Kidney (tissue), 22 donors: Measurements from ENCODE around the gene NFU1. TPM values are rescaled to one million over a fixed set of nuclear protein-coding genes. Genes with fewer than 3 reads are reported as not detected.

Experiments used
- DNase-seq, 5 donors: peaks; one replicate each; pipeline ENCODE4 v3.0.0-alpha.2; 2013 to 2020
- FAIRE-seq: peaks from 2 replicates; lab custom pipeline; 2012; peaks lifted over from hg19 to GRCh38; lab: Jason Lieb, UNC
- H3K27ac ChIP-seq, 2 donors: one replicate each; pipeline ENCODE4 v1.7.0; 2013; ENCODE audit warnings: low read depth in 2 of 2, low read length in 2 of 2, inconsistent platforms in 1 of 2
- H3K27me3 ChIP-seq: one replicate; pipeline ENCODE4 v1.7.1; 2013; ENCODE audit warnings: low read length, inconsistent platforms; ENCODE audit not compliant: control insufficient read depth, insufficient read depth
- H3K36me3 ChIP-seq, 3 donors: one replicate each; pipeline versions ENCODE4 v1.7.0 to v1.7.1; 2013; ENCODE audit warnings: low read length in 3 of 3, control low read depth in 1 of 3, inconsistent platforms in 1 of 3; ENCODE audit not compliant: insufficient read depth in 3 of 3, control insufficient read depth in 2 of 3
- H3K4me1 ChIP-seq, 3 donors: one replicate each; pipeline versions ENCODE4 v1.7.0 to v1.7.1; 2013; ENCODE audit warnings: low read length in 3 of 3, inconsistent platforms in 1 of 3, low read depth in 1 of 3; ENCODE audit not compliant: control insufficient read depth in 2 of 3, insufficient read depth in 2 of 3
- H3K4me3 ChIP-seq, 3 donors: one replicate each; pipeline versions ENCODE4 v1.7.0 to v1.8.1; 2013; ENCODE audit warnings: low read length in 3 of 3, control low read depth in 1 of 3, inconsistent platforms in 1 of 3
- H3K9ac ChIP-seq, 3 donors: one replicate each; pipeline versions ENCODE4 v1.7.0 to v1.7.1; 2013; ENCODE audit warnings: low read length in 3 of 3, control low read depth in 1 of 3, inconsistent platforms in 1 of 3
- H3K9me3 ChIP-seq, 3 donors: one replicate each; pipeline versions ENCODE4 v1.7.0 to v1.7.1; 2013; ENCODE audit warnings: low read length in 3 of 3, control low read depth in 1 of 3, inconsistent platforms in 1 of 3; ENCODE audit not compliant: control insufficient read depth in 2 of 3, insufficient read depth in 1 of 3
- CTCF ChIP-seq: IDR thresholded peaks from 3 replicates; pipeline ENCODE4 v1.5.1; 2012; ENCODE audit warnings: mild to moderate bottlenecking, moderate library complexity, borderline replicate concordance; ENCODE audit not compliant: insufficient read depth; ENCODE audit errors: extremely low read depth
- intact Hi-C: fragments of 100-400 bp; cut with DNase I; formaldehyde crosslinking; loops from one replicate; pipeline ENCODE4 v1.11.1; 2022
- long read RNA-seq, 10 donors: library from polyadenylated mRNA in 1 of 10; unstranded in 1 of 10; transcript quantifications; one replicate each; pipeline ENCODE4 v2.0.0 and lab custom pipeline, GENCODE V29; 2021 to 2026
- polyA plus RNA-seq: library from polyadenylated mRNA; stranded (reverse); fragments of 350-450 nt; fragmentation: Illumina TruSeq; extraction: RNeasy Lipid Tissue Mini Kit (QIAGEN cat#74804); gene quantifications from one replicate; pipeline ENCODE4 v1.2.3, GENCODE V29; 2014; ENCODE audit warnings: low read depth, low replicate concordance; ENCODE audit not compliant: insufficient read depth
- total RNA-seq: library from RNA; stranded (reverse); fragmentation: NEBNext Ultra II Directional; extraction: Animal tissue kit (Norgen Biotek cat#: 25700); gene quantifications from one replicate; pipeline ENCODE4 v1.2.1, GENCODE V29; 2021
- donor health status: control.
- donor health status: control.
- donor health status: control.
- donor health status: control.
- donor health status: control.
- donor health status: DM: yes; HTN: yes; CAD: no.
- donor health status: Normal renal cell carcinoma (clear cell type).

NFU1 gene
- total RNA-seq (40.2 TPM), polyA plus RNA-seq (120 TPM)
- long read RNA-seq, donor 1, transcript NFU1-203 (8 exons, 1,467 nt), result major isoform, 19 of 20 reads
- long read RNA-seq, donor 1, partial matches to known transcripts, result 0 of 20 reads
- long read RNA-seq, donor 1, other reads (novel, unspliced or antisense), result 0 of 20 reads
- long read RNA-seq, donor 2, transcript NFU1-203 (8 exons, 1,467 nt), result major isoform, 25 of 31 reads
- long read RNA-seq, donor 2, partial matches to known transcripts, result 6 of 31 reads
- long read RNA-seq, donor 2, other reads (novel, unspliced or antisense), result 0 of 31 reads
- long read RNA-seq, donor 3, transcript NFU1-203 (8 exons, 1,467 nt), result major isoform, 36 of 45 reads
- long read RNA-seq, donor 3, partial matches to known transcripts, result 9 of 45 reads
- long read RNA-seq, donor 3, other reads (novel, unspliced or antisense), result 0 of 45 reads
- long read RNA-seq, donor 4, transcript NFU1-203 (8 exons, 1,467 nt), result major isoform, 22 of 22 reads
- long read RNA-seq, donor 4, partial matches to known transcripts, result 0 of 22 reads
- long read RNA-seq, donor 4, other reads (novel, unspliced or antisense), result 0 of 22 reads
- long read RNA-seq, donor 5, partial matches to known transcripts, result 0 of 1 reads
- long read RNA-seq, donor 5, other reads (novel, unspliced or antisense), result 0 of 1 reads
- long read RNA-seq, donor 6, transcript NFU1-203 (8 exons, 1,467 nt), result major isoform, 48 of 76 reads
- long read RNA-seq, donor 6, partial matches to known transcripts, result 21 of 76 reads
- long read RNA-seq, donor 6, other reads (novel, unspliced or antisense), result 5 of 76 reads
- long read RNA-seq, donor 7, transcript NFU1-203 (8 exons, 1,467 nt), result major isoform, 11 of 12 reads
- long read RNA-seq, donor 7, partial matches to known transcripts, result 1 of 12 reads
- long read RNA-seq, donor 7, other reads (novel, unspliced or antisense), result 0 of 12 reads
- long read RNA-seq, donor 8, transcript NFU1-203 (8 exons, 1,467 nt), result major isoform, 15 of 15 reads
- long read RNA-seq, donor 8, partial matches to known transcripts, result 0 of 15 reads
- long read RNA-seq, donor 8, other reads (novel, unspliced or antisense), result 0 of 15 reads
- long read RNA-seq, donor 9, transcript NFU1-203 (8 exons, 1,467 nt), result major isoform, 7 of 7 reads
- long read RNA-seq, donor 9, partial matches to known transcripts, result 0 of 7 reads
- long read RNA-seq, donor 9, other reads (novel, unspliced or antisense), result 0 of 7 reads
- long read RNA-seq, donor 10, transcript NFU1-203 (8 exons, 1,467 nt), result major isoform, 20 of 20 reads
- long read RNA-seq, donor 10, partial matches to known transcripts, result 0 of 20 reads
- long read RNA-seq, donor 10, other reads (novel, unspliced or antisense), result 0 of 20 reads

- DNase-seq, result peak; percentile 96 to 98 (median 98)
- FAIRE-seq, result no peak
- Histone ChIP-seq H3K9me3 (no peaks in the 10 kb centered on the region), H3K4me1 (peaks cover 0 to 20% (median 7%) of the 10 kb centered on the region in 3 donors), H3K27ac (peak within 1 kb of the TSS; percentile 95 to 99), H3K27me3 (no peaks in the 10 kb centered on the region), H3K9ac (peak within 1 kb of the TSS; percentile 82 to 97 (median 94)), H3K36me3 (no peaks in the 10 kb centered on the region), H3K4me3 (peak within 1 kb of the TSS; percentile 80 to 93 (median 92))
- peak; percentile 38 for TF ChIP-seq CTCF
- intact Hi-C loops, result no loop called here
Observed at GRCh38 chr2:69436938-69437750, at the start of gene NFU1. Gene NFU1, minus strand, starts transcription at chr2:69437435. Its CDS starts 13 bp downstream, at chr2:69437422.

GRCh38 chr2:69483696-69484095 lies 46.5 kb upstream of the NFU1 start:
- H3K27me3 ChIP-seq, result no peaks in the 10 kb centered on the region
- DNase-seq (no peak), FAIRE-seq (no peak)
- no peak overlapping the region for H3K27ac ChIP-seq
- intact Hi-C loops, result no loop called here
- peaks cover 0 to 14% (median 8%) of the 10 kb centered on the region in 3 donors for H3K36me3 ChIP-seq
- no peaks in the 10 kb centered on the region for H3K9me3 ChIP-seq
- no peak overlapping the region for H3K9ac ChIP-seq
- no peak for TF ChIP-seq CTCF
- no peak overlapping the region for H3K4me3 ChIP-seq
- H3K4me1 ChIP-seq, result peaks cover 0 to 3% (median 0%) of the 10 kb centered on the region in 3 donors

GRCh38 chr2:69483024-69483423 lies 45.8 kb upstream of the NFU1 start:
- Histone ChIP-seq H3K9me3 (no peaks in the 10 kb centered on the region), H3K27ac (no peak overlapping the region), H3K36me3 (peaks cover 0 to 14% (median 8%) of the 10 kb centered on the region in 3 donors), H3K4me3 (no peak overlapping the region), H3K4me1 (peaks cover 0 to 3% (median 0%) of the 10 kb centered on the region in 3 donors), H3K9ac (no peak overlapping the region), H3K27me3 (no peaks in the 10 kb centered on the region)
- intact Hi-C loops, result no loop called here
- no peak for TF ChIP-seq CTCF
- DNase-seq, result no peak
- FAIRE-seq, result no peak
